ENCODE measurements around the gene MAP3K5.

MAP3K5 gene

DNA sequence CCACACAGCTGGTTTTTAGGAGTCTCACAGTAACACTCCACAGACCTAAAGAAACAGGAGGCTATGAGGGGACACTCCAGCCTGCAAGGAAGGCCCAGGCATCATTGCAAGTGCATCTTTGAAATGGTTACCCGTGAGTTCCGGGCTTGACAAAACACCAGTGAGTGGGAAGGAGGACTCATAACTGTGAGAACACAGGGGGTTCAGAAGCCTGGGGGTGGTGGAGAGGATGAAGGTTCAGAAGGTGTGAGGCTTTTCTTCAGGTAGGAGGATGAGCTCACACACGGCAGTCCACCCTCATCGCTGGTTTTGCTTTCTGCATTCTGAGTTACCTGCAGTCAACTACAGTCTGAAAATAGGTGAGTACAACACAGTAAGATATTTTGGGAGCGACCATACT, 282.0 kb downstream of the MAP3K5 start:
- DNase-seq: no peak

DNA sequence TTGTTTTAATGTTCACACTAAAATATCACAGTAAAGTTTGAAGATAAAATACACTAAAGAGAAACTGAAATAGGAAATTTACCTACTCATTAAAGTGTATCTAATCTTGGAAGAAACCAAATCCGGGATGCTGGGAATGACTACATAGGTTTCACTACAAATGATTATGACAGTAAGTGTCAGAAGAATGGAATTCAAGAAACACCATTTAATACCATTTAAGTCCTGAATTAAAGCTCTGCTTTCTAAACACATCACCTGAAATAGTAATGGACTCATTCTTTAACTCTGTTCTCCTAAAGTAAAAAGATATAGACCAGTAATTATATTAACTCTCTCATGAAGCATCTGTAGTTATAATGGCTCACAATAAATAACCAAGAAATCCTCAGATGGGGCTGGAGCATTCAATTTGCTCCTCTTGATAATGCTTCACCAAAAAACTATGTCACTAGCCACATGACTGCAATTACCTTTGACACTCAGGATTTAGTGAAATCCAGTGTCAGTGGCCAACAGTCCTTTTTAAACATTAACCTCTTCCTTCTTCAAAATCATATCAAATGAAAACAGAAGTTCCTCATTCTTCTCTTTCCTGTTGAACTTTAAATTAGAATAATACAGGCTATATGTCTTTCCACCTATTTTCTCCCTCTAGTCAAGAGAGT, 283.4 kb downstream of the MAP3K5 start:
- no peak for DNase-seq

Data from hematopoietic multipotent progenitor cell treated with erythropoietin and hydrocortisone succinate and interleukin-3 and kit ligand, for 6 days (in vitro differentiated cells).